Measurements from ENCODE around the gene JPT2.

JPT2 gene

GRCh38 chr16:1721372-1721771, 43.3 kb downstream of the JPT2 start:
- Histone ChIP-seq H3K79me2 (ENCODE audit: insufficient read depth, low read length) (peaks cover 32% of the 10 kb centered on the region), H3K27me3 (ENCODE audit: low read length) (no peaks in the 10 kb centered on the region), H3K9ac (ENCODE audit: low read length) (no peak overlapping the region), H3K4me2 (ENCODE audit: low read depth, low read length, poor library complexity, severe bottlenecking) (no peak overlapping the region), H3K9me3 (ENCODE audit: insufficient read depth, low read length) (no peaks in the 10 kb centered on the region), H3K36me3 (ENCODE audit: low read length) (no peaks in the 10 kb centered on the region), H3K27ac (ENCODE audit: low read depth, low read length) (no peak overlapping the region), H3F3A (ENCODE audit: insufficient read depth) (no peaks in the 10 kb centered on the region), H3K4me3 (ENCODE audit: insufficient read depth, low read length, poor library complexity, severe bottlenecking) (no peak overlapping the region), H4K20me1 (ENCODE audit: low read depth, low read length) (no peaks in the 10 kb centered on the region; the same call in 1 of the 2 replicates), H3K9me2 (replicated peaks; ENCODE audit: insufficient read depth, low read length) (no peaks in the 10 kb centered on the region), H2AFZ (ENCODE audit: low read depth, low read length, severe bottlenecking) (no peak overlapping the region)
- TF ChIP-seq EZH2phosphoT487 (conservative IDR thresholded peaks at IDR 0.05; ENCODE audit: low read length), result no peak
- no peak for TF ChIP-seq CTCF (IDR thresholded peaks at IDR 0.05; ENCODE audit: insufficient read depth, low read length, poor library complexity, severe bottlenecking)

- no peaks in the 10 kb centered on the region for H3K9me3 ChIP-seq (ENCODE audit: insufficient read depth, low read length)
- no peaks in the 10 kb centered on the region for H3F3A ChIP-seq (ENCODE audit: insufficient read depth)
- no peaks in the 10 kb centered on the region for H3K9me2 ChIP-seq (replicated peaks; ENCODE audit: insufficient read depth, low read length)
- H3K79me2 ChIP-seq (ENCODE audit: insufficient read depth, low read length), result peaks cover 19% of the 10 kb centered on the region
- H2AFZ ChIP-seq (ENCODE audit: low read depth, low read length, severe bottlenecking), result no peak overlapping the region
- H3K27ac ChIP-seq (ENCODE audit: low read depth, low read length), result no peak overlapping the region
- H3K4me3 ChIP-seq (ENCODE audit: insufficient read depth, low read length, poor library complexity, severe bottlenecking), result no peak overlapping the region
- H3K9ac ChIP-seq (ENCODE audit: low read length), result no peak overlapping the region
- TF ChIP-seq EZH2phosphoT487 (conservative IDR thresholded peaks at IDR 0.05; ENCODE audit: low read length), result no peak
- peak; percentile 60 for TF ChIP-seq CTCF (IDR thresholded peaks at IDR 0.05; ENCODE audit: insufficient read depth, low read length, poor library complexity, severe bottlenecking)
- no peaks in the 10 kb centered on the region for H3K27me3 ChIP-seq (ENCODE audit: low read length)
- no peaks in the 10 kb centered on the region; the same call in 1 of the 2 replicates for H4K20me1 ChIP-seq (ENCODE audit: low read depth, low read length)
- H3K4me2 ChIP-seq (ENCODE audit: low read depth, low read length, poor library complexity, severe bottlenecking), result no peak overlapping the region
- no peaks in the 10 kb centered on the region for H3K36me3 ChIP-seq (ENCODE audit: low read length)
Observed at GRCh38 chr16:1723450-1724147, 45.5 kb downstream of the JPT2 start.

- no peaks in the 10 kb centered on the region for H3K9me3 ChIP-seq (ENCODE audit: insufficient read depth, low read length)
- H3K27me3 ChIP-seq (ENCODE audit: low read length), result no peaks in the 10 kb centered on the region
- no peak overlapping the region for H3K9ac ChIP-seq (ENCODE audit: low read length)
- H3K4me3 ChIP-seq (ENCODE audit: insufficient read depth, low read length, poor library complexity, severe bottlenecking), result no peak overlapping the region
- H3K9me2 ChIP-seq (replicated peaks; ENCODE audit: insufficient read depth, low read length), result no peaks in the 10 kb centered on the region
- H3F3A ChIP-seq (ENCODE audit: insufficient read depth), result no peaks in the 10 kb centered on the region
- H3K79me2 ChIP-seq (ENCODE audit: insufficient read depth, low read length), result peaks cover 14% of the 10 kb centered on the region
- no peaks in the 10 kb centered on the region; the same call in 1 of the 2 replicates for H4K20me1 ChIP-seq (ENCODE audit: low read depth, low read length)
- H3K36me3 ChIP-seq (ENCODE audit: low read length), result no peaks in the 10 kb centered on the region
- H3K27ac ChIP-seq (ENCODE audit: low read depth, low read length), result no peak overlapping the region
- H2AFZ ChIP-seq (ENCODE audit: low read depth, low read length, severe bottlenecking), result no peak overlapping the region
- no peak overlapping the region for H3K4me2 ChIP-seq (ENCODE audit: low read depth, low read length, poor library complexity, severe bottlenecking)
- no peak for TF ChIP-seq CTCF (IDR thresholded peaks at IDR 0.05; ENCODE audit: insufficient read depth, low read length, poor library complexity, severe bottlenecking)
- no peak for TF ChIP-seq EZH2phosphoT487 (conservative IDR thresholded peaks at IDR 0.05; ENCODE audit: low read length)
Observed at GRCh38 chr16:1724491-1724890, 46.4 kb downstream of the JPT2 start.

All from SU-DHL-6 (cell line).